Measurements from ENCODE around the gene FBLN5. TPM values are rescaled to one million over a fixed set of nuclear protein-coding genes. Genes with fewer than 3 reads are reported as not detected.

Gene FBLN5
- total RNA-seq, 2 experiments from 2014 or later: 1.3 to 1.4 TPM

DNA sequence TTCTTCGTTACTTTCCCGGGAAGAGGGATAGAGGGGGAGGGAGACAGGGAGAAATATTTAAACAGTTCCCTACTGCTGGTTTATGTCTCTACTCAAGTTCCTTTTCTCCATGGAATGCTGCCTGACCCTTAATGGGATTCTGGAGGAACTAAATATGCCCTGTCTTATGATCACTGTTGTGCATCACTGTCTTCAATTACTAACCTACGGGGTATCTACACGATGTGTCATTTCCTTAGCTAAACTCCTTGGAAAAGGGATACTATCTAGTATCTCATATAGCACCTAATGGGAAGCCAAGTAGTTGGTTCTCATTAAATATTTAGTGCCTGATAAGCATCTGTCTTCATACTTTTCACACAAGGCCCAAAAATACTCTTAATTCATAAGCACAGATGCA, 37.5 kb upstream of the FBLN5 start:
- no peaks in the 10 kb centered on the region for H3K9me3 Mint-ChIP-seq
- no peak for DNase-seq
- no peak overlapping the region for H3K4me3 Mint-ChIP-seq
- intact Hi-C loops (cut with micrococcal nuclease): no loop called here
- no peak for TF ChIP-seq CTCF (IDR thresholded peaks at IDR 0.05)
- no peak overlapping the region for H3K27ac Mint-ChIP-seq
- ChIA-PET POLR2A (interaction anchor here (0.6 kb wide), 1 partner anchor 54 kb away, joined by 3 read pairs; the partner anchor contains the start of gene TRIP11), CTCF (interaction anchor here (1.3 to 2.9 kb wide), 3 partner anchors 10 to 19 kb away, joined by 4 to 16 read pairs (median 5); no protein-coding TSS in a partner anchor)
- H3K27me3 Mint-ChIP-seq: no peaks in the 10 kb centered on the region
- peaks cover 9% of the 10 kb centered on the region for H3K4me1 Mint-ChIP-seq (ENCODE audit: low read depth)
- ATAC-seq: no peak
- peaks cover 47% of the 10 kb centered on the region for H3K36me3 Mint-ChIP-seq (ENCODE audit: low read depth)

GRCh38 chr14:91983588-91983987, 36.1 kb upstream of the FBLN5 start:
- no peak for ATAC-seq
- Mint-ChIP-seq H3K4me1 (ENCODE audit: low read depth) (peaks cover 16% of the 10 kb centered on the region), H3K27me3 (no peaks in the 10 kb centered on the region), H3K27ac (no peak overlapping the region), H3K36me3 (ENCODE audit: low read depth) (peaks cover 37% of the 10 kb centered on the region), H3K4me3 (no peak overlapping the region), H3K9me3 (no peaks in the 10 kb centered on the region)
- ChIA-PET CTCF (interaction anchor here (1.1 to 2.9 kb wide), 2 partner anchors 13 to 123 kb away, joined by 3 to 16 read pairs; partner anchors contain the start of gene ATXN3), POLR2A (no interaction called here)
- no peak for DNase-seq
- intact Hi-C loops (cut with micrococcal nuclease): no loop called here
- no peak for TF ChIP-seq CTCF (IDR thresholded peaks at IDR 0.05)

DNA sequence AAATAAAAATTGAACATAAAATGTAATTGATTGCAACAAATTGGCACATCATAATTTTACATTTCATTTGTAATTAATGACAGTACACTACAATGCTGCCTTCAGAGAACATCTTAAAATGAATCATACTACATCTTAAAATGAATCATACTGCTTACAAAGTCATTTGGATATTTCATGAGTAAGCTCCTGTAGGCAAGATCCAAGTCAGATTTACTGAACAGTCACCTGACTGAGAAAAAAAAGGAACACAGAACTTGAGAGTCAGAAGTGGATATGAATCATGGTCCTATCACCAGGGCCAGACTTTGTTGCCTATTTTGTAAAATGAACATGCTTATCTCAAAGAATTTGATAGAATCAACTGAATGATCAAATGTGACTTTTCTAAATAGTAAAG, 32.7 kb upstream of the FBLN5 start:
- Mint-ChIP-seq H3K9me3 (no peaks in the 10 kb centered on the region), H3K27ac (no peak overlapping the region), H3K4me3 (no peak overlapping the region), H3K27me3 (no peaks in the 10 kb centered on the region), H3K4me1 (ENCODE audit: low read depth) (peaks cover 27% of the 10 kb centered on the region), H3K36me3 (ENCODE audit: low read depth) (peaks cover 25% of the 10 kb centered on the region)
- ATAC-seq (peak; percentile 95), DNase-seq (no peak)
- intact Hi-C loops (cut with micrococcal nuclease): no loop called here
- CTCF ChIA-PET: interaction anchor here (0.6 kb wide), 1 partner anchor 162 kb away, joined by 3 read pairs; no protein-coding TSS in a partner anchor
- TF ChIP-seq CTCF (IDR thresholded peaks at IDR 0.05): no peak
- POLR2A ChIA-PET: interaction anchor here (0.6 kb wide), 1 partner anchor 60 kb away, joined by 3 read pairs; no protein-coding TSS in a partner anchor

- peaks cover 19% of the 10 kb centered on the region for H3K36me3 Mint-ChIP-seq (ENCODE audit: low read depth)
- no peak overlapping the region for H3K27ac Mint-ChIP-seq
- CTCF ChIA-PET: interaction anchor here (1.1 kb wide), 1 partner anchor 13 kb away, joined by 3 read pairs; no protein-coding TSS in a partner anchor
- intact Hi-C loops (cut with micrococcal nuclease): no loop called here
- no peaks in the 10 kb centered on the region for H3K27me3 Mint-ChIP-seq
- DNase-seq: no peak
- H3K4me1 Mint-ChIP-seq (ENCODE audit: low read depth): peaks cover 26% of the 10 kb centered on the region
- no peaks in the 10 kb centered on the region for H3K9me3 Mint-ChIP-seq
- TF ChIP-seq CTCF (IDR thresholded peaks at IDR 0.05): no peak
- POLR2A ChIA-PET: no interaction called here
- no peak overlapping the region for H3K4me3 Mint-ChIP-seq
- no peak for ATAC-seq
These were observed 30.4 kb upstream of the FBLN5 start for GRCh38 chr14:91977884-91978283.

DNA sequence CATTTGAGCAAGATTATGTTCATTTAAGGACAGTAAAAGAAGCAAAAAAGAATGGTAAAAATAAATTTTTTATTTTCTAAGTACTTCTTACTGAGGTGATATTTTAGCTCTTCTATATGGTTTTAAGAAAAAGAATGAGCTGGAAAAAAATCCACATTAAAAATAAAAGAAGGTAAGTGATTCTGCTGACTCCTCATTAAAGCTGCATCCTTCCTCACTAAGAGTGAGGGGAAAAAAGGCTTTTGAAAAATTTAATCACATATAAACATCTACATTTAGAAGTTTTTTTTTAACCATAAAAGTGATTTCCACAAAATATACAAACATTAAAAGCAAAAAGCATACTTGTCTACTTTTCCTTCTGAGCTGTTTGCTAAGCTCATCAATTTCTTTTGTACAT, 28.3 kb upstream of the FBLN5 start:
- ChIA-PET POLR2A (no interaction called here), CTCF (interaction anchor here (0.6 to 1.5 kb wide), 5 partner anchors 9 to 269 kb away, joined by 3 to 6 read pairs (median 3); no protein-coding TSS in a partner anchor)
- intact Hi-C loops (cut with micrococcal nuclease): no loop called here
- no peaks in the 10 kb centered on the region for H3K27me3 Mint-ChIP-seq
- no peaks in the 10 kb centered on the region for H3K9me3 Mint-ChIP-seq
- no peak overlapping the region for H3K4me3 Mint-ChIP-seq
- no peak for DNase-seq
- H3K27ac Mint-ChIP-seq: no peak overlapping the region
- peaks cover 25% of the 10 kb centered on the region for H3K4me1 Mint-ChIP-seq (ENCODE audit: low read depth)
- no peak for ATAC-seq
- peaks cover 20% of the 10 kb centered on the region for H3K36me3 Mint-ChIP-seq (ENCODE audit: low read depth)
- no peak for TF ChIP-seq CTCF (IDR thresholded peaks at IDR 0.05)

Data from activated CD8-positive, alpha-beta T cell treated with anti-CD3 and anti-CD28 coated beads for 36 hours (primary cell).